HCT116 (cell line): ENCODE measurements around the gene KCND3. TPM values are rescaled to one million over a fixed set of nuclear protein-coding genes. Genes with fewer than 3 reads are reported as not detected.

Experiments
- ATAC-seq: fragments of 200-7000 bp; cut with Tn5 transposase; 2 replicates; pipeline ENCODE4 v1.9.1; 2020; ENCODE audit warnings: mild to moderate bottlenecking, moderate library complexity
- BruUV-seq: library from RNA; stranded (reverse); fragments of 400-500 nt; replicated peaks from 2 replicates; lab custom pipeline; 2021; lab: Mats Ljungman, UMichigan
- CTCF ChIA-PET: fragments of 300-600 bp; sonication (Branson Sonifier 250); formaldehyde crosslinking; loops from one replicate; lab custom pipeline; 2021; ENCODE audit warnings: antibody characterized with exemption; lab: Charles Lee
- POLR2A ChIA-PET: fragments of 300-600, 350-600 bp; sonication (Branson Sonifier 250); formaldehyde crosslinking; loops from one replicate; lab custom pipeline; 2021; ENCODE audit warnings: antibody characterized with exemption; lab: Charles Lee
- RAD21 ChIA-PET, 2 experiments: fragments of 300-600 bp; sonication (Branson Sonifier 250); formaldehyde crosslinking; loops; one replicate each; lab custom pipeline; 2023; ENCODE audit warnings: low total read pairs in 2 of 2; ENCODE audit not compliant: uncharacterized antibody in 2 of 2, unreplicated experiment in 2 of 2, low non-redundant PET in 1 of 2; lab: Charles Lee
- DNase-seq: peaks from one replicate; pipeline ENCODE4 v3.0.0-alpha.2; 2010; ENCODE audit warnings: low read depth, low spot score
- H2AFZ ChIP-seq: fragments of 200-600 bp; shearing (Covaris generic), sonication (generic); 2 replicates; pipeline ENCODE4 v1.6.1; 2017; ENCODE audit warnings: low read depth, mixed run types, mixed read lengths, antibody characterized with exemption, low read length; ENCODE audit not compliant: poor library complexity, severe bottlenecking
- H3K27ac ChIP-seq: 2 replicates; pipeline ENCODE4 v1.5.1; 2012; ENCODE audit warnings: low read depth, low read length
- H3K27me3 ChIP-seq: fragments of 200-600 bp; sonication (generic); 2 replicates; pipeline ENCODE4 v1.6.1; 2016; ENCODE audit warnings: mixed run types, low read length, mixed read lengths; ENCODE audit not compliant: insufficient read depth
- H3K36me3 ChIP-seq, 2 experiments: fragments of 200-500 bp in 1 of 2; fragments of 200-600 bp in 1 of 2; sonication (Bioruptor generic) in 1 of 2; sonication (generic) in 1 of 2; 2 replicates each; pipeline versions ENCODE4 v1.5.1 to v1.6.1; 2014 to 2016; ENCODE audit warnings: low read length in 2 of 2, inconsistent platforms in 1 of 2, mixed read lengths in 1 of 2, mixed run types in 1 of 2; ENCODE audit not compliant: insufficient read depth in 2 of 2, control insufficient read depth in 1 of 2
- H3K4me1 ChIP-seq, 2 experiments: fragments of 200-600 bp in 1 of 2; sonication (generic) in 1 of 2; 2 replicates each; pipeline versions ENCODE4 v1.5.1 to v1.6.1; 2012 to 2017; ENCODE audit warnings: low read length in 2 of 2, inconsistent platforms in 1 of 2, mild to moderate bottlenecking in 1 of 2, mixed read lengths in 1 of 2, mixed run types in 1 of 2, moderate library complexity in 1 of 2; ENCODE audit not compliant: insufficient read depth in 2 of 2, control insufficient read depth in 1 of 2
- H3K4me2 ChIP-seq: fragments of 200-600 bp; sonication (generic); 2 replicates; pipeline ENCODE4 v1.6.1; 2017; ENCODE audit warnings: mixed run types, low read length, mixed read lengths
- H3K4me3 ChIP-seq, 2 experiments: fragments of 200-600 bp in 1 of 2; sonication (generic) in 1 of 2; replicated peaks in 1 of 2; 2 replicates each; pipeline ENCODE4 v1.5.1; 2011 to 2016; ENCODE audit warnings: low read length in 2 of 2, control low read depth in 1 of 2, low read depth in 1 of 2, mild to moderate bottlenecking in 1 of 2, mixed read lengths in 1 of 2, mixed run types in 1 of 2
- H3K79me2 ChIP-seq: fragments of 200-600 bp; sonication (generic); 2 replicates; pipeline ENCODE4 v1.6.1; 2017; ENCODE audit warnings: mild to moderate bottlenecking, mixed run types, low read length, moderate library complexity, mixed read lengths; ENCODE audit not compliant: insufficient read depth
- H3K9ac ChIP-seq: fragments of 200-600 bp; sonication (generic); 2 replicates; pipeline ENCODE4 v1.6.1; 2016; ENCODE audit warnings: low read length, mixed read lengths
- H3K9me2 ChIP-seq: fragments of 200-600 bp; sonication (generic), shearing (Covaris generic); 2 replicates; pipeline ENCODE4 v1.6.1; 2017; ENCODE audit warnings: mixed run types, mild to moderate bottlenecking, moderate library complexity; ENCODE audit not compliant: insufficient read depth
- H3K9me3 ChIP-seq, 2 experiments: fragments of 200-500 bp in 1 of 2; fragments of 200-600 bp in 1 of 2; sonication (Bioruptor generic) in 1 of 2; sonication (generic) in 1 of 2; 2 replicates each; pipeline ENCODE4 v1.6.1; 2014 to 2017; ENCODE audit warnings: low read length in 2 of 2, mixed read lengths in 2 of 2, inconsistent platforms in 1 of 2, low read depth in 1 of 2, mild to moderate bottlenecking in 1 of 2, mixed run types in 1 of 2, moderate library complexity in 1 of 2; ENCODE audit not compliant: control insufficient read depth in 1 of 2, insufficient read depth in 1 of 2
- H4K20me1 ChIP-seq: fragments of 200-600 bp; sonication (generic), shearing (Covaris generic); 2 replicates; pipeline ENCODE4 v1.6.1; 2017; ENCODE audit warnings: mixed run types, mild to moderate bottlenecking, moderate library complexity; ENCODE audit not compliant: insufficient read depth
- CBX3 ChIP-seq: IDR thresholded peaks from 2 replicates; pipeline ENCODE4 v1.6.1; 2012; ENCODE audit warnings: low read depth
- FOSL1 ChIP-seq: IDR thresholded peaks from 2 replicates; pipeline ENCODE4 v1.6.1; 2012; ENCODE audit warnings: low read depth
- SIN3A ChIP-seq: IDR thresholded peaks from 2 replicates; pipeline ENCODE4 v1.6.1; 2012; ENCODE audit warnings: low read depth
- SP1 ChIP-seq: IDR thresholded peaks from 2 replicates; pipeline ENCODE4 v1.6.1; 2012; ENCODE audit warnings: low read depth
- SRF ChIP-seq: IDR thresholded peaks from 2 replicates; pipeline ENCODE4 v1.6.1; 2012; ENCODE audit warnings: low read depth
- intact Hi-C: fragments of 100-400 bp; cut with micrococcal nuclease; formaldehyde crosslinking; loops from 2 replicates; pipeline ENCODE4 v1.10.0; 2022
- total RNA-seq: library from RNA; stranded (reverse); gene quantifications from one replicate; pipeline ENCODE4 v1.2.1, GENCODE V29; 2021; ENCODE audit not compliant: unreplicated experiment
- TF ChIP-seq, protein P1 (sequence below), 3 experiments: fragments of 200-600 bp in 1 of 3; sonication (generic) in 1 of 3; IDR thresholded peaks in 2 of 3; conservative IDR thresholded peaks in 1 of 3; 2 replicates each; pipeline ENCODE4 v1.5.1; 2012 to 2017; ENCODE audit warnings: low read depth in 2 of 3, low read length in 2 of 3, antibody characterized with exemption in 1 of 3, borderline replicate concordance in 1 of 3, control low read depth in 1 of 3, mild to moderate bottlenecking in 1 of 3, mixed read lengths in 1 of 3, mixed run types in 1 of 3, moderate library complexity in 1 of 3; ENCODE audit not compliant: insufficient read depth in 1 of 3

The KCND3 gene
- total RNA-seq, 1 experiment from 2014 or later = 0.44 TPM

DNA sequence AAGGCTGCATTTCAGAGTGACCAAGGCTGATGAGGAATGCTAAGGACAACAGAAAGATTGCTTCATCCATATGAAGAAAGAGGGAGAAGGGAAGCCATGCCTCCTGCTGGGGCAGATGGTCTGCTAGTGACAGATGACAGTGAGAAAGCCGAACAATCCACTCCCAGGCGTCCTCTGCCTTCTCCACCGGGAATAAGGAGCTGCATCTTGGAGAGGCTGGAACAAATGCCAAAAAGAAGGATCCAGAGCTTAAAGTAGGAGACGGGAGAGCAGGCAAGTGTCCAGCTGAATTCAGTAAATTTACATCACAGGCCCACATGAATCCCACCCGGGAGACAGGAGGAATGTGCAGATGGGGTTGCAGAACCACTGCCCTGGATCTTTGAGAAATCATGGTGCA is 200.3 kb downstream of the KCND3 start:
- no TSS peak for BruUV-seq
- Histone ChIP-seq H3K36me3 (no peaks in the 10 kb centered on the region), H3K4me2 (no peak overlapping the region), H3K9ac (no peak overlapping the region), H3K27me3 (peaks cover 39% of the 10 kb centered on the region), H3K4me1 (no peaks in the 10 kb centered on the region), H3K9me2 (no peaks in the 10 kb centered on the region), H3K9me3 (no peaks in the 10 kb centered on the region), H3K4me3 (no peak overlapping the region), H3K27ac (no peak overlapping the region), H2AFZ (no peak overlapping the region), H3K79me2 (no peaks in the 10 kb centered on the region), H4K20me1 (no peaks in the 10 kb centered on the region)
- RAD21 ChIA-PET = no interaction called here
- no peak for TF ChIP-seq CBX3
- ATAC-seq (no peak), DNase-seq (no peak)
- intact Hi-C loops = no loop called here
- POLR2A ChIA-PET = no interaction called here
- CTCF ChIA-PET = interaction anchor here (1.1 to 1.5 kb wide), 3 partner anchors 25 to 548 kb away, joined by 3 to 5 read pairs (median 3); no protein-coding TSS in a partner anchor

DNA sequence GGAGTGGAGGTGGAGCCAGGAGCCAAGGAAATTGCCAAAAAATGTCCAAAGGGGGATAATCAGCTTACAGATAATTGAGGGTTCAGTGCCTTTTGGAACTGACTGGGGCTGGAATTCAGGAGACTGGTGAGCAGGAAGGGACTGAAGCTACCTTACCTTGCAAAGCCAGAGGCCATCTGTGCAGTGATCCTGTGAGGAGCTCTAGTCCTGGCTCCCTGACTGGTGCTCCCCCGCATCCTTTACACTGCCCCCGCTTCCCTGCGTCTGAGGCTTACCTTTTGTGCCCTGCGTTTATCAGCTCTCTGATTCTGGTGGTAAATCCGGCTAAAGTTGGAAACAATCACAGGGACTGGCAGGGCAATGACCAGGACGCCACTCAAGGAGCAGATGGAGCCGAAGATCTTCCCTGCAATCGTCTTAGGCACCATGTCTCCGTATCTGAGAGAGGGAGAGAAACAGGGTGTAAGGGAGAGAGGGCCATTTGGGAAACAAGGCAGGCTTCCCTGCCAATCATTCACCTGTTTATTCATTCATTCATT is 202.7 kb downstream of the KCND3 start:
- H3K36me3 ChIP-seq = no peaks in the 10 kb centered on the region
- no peak overlapping the region for H3K9ac ChIP-seq
- no peak for ATAC-seq
- H3K27me3 ChIP-seq = peaks cover 34% of the 10 kb centered on the region
- H3K79me2 ChIP-seq = no peaks in the 10 kb centered on the region
- H4K20me1 ChIP-seq = no peaks in the 10 kb centered on the region
- POLR2A ChIA-PET = no interaction called here
- H2AFZ ChIP-seq = no peak overlapping the region
- no peaks in the 10 kb centered on the region for H3K9me2 ChIP-seq
- TF ChIP-seq FOSL1 (no peak), SIN3A (no peak), SRF (no peak), SP1 (no peak)
- TF ChIP-seq, protein P1, sequence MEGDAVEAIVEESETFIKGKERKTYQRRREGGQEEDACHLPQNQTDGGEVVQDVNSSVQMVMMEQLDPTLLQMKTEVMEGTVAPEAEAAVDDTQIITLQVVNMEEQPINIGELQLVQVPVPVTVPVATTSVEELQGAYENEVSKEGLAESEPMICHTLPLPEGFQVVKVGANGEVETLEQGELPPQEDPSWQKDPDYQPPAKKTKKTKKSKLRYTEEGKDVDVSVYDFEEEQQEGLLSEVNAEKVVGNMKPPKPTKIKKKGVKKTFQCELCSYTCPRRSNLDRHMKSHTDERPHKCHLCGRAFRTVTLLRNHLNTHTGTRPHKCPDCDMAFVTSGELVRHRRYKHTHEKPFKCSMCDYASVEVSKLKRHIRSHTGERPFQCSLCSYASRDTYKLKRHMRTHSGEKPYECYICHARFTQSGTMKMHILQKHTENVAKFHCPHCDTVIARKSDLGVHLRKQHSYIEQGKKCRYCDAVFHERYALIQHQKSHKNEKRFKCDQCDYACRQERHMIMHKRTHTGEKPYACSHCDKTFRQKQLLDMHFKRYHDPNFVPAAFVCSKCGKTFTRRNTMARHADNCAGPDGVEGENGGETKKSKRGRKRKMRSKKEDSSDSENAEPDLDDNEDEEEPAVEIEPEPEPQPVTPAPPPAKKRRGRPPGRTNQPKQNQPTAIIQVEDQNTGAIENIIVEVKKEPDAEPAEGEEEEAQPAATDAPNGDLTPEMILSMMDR (IDR thresholded peaks at IDR 0.05 in 2 of 3, conservative IDR thresholded peaks at IDR 0.05 in 1 of 3; ENCODE audit: borderline replicate concordance in 1 of 3, insufficient read depth in 1 of 3, low read depth in 2 of 3, low read length in 2 of 3) = no peak
- RAD21 ChIA-PET = no interaction called here
- H3K9me3 ChIP-seq = no peaks in the 10 kb centered on the region
- intact Hi-C loops = no loop called here
- CTCF ChIA-PET = no interaction called here
- H3K27ac ChIP-seq = no peak overlapping the region
- H3K4me3 ChIP-seq = no peak overlapping the region
- H3K4me2 ChIP-seq = no peak overlapping the region
- BruUV-seq = no TSS peak
- H3K4me1 ChIP-seq = no peaks in the 10 kb centered on the region
- no peak for DNase-seq
